GM23248 (cell line): ENCODE measurements around the gene GM2A. TPM values are rescaled to one million over a fixed set of nuclear protein-coding genes. Genes with fewer than 3 reads are reported as not detected.

Experiments
- DNase-seq: peaks from one replicate; pipeline ENCODE4 v3.0.0-alpha.2; 2015
- H2AFZ ChIP-seq: fragments of 200-600 bp; sonication (generic); 2 replicates; pipeline ENCODE4 v1.6.1; 2016; ENCODE audit warnings: antibody characterized with exemption
- H3F3A ChIP-seq: fragments of 200-600 bp; sonication (generic); 2 replicates; pipeline ENCODE4 v1.6.1; 2016; ENCODE audit warnings: mild to moderate bottlenecking, antibody characterized with exemption, mixed run types; ENCODE audit not compliant: insufficient read depth
- H3K27ac ChIP-seq: fragments of 200-600 bp; sonication (generic); 2 replicates; pipeline ENCODE4 v1.5.1; 2016; ENCODE audit warnings: mild to moderate bottlenecking
- H3K27me3 ChIP-seq: fragments of 200-600 bp; sonication (generic); replicated peaks from 2 replicates; pipeline ENCODE4 v1.6.1; 2016; ENCODE audit warnings: mild to moderate bottlenecking; ENCODE audit not compliant: insufficient read depth
- H3K36me3 ChIP-seq: fragments of 200-600 bp; sonication (generic); 2 replicates; pipeline ENCODE4 v1.6.1; 2016; ENCODE audit warnings: low read depth, mild to moderate bottlenecking
- H3K4me1 ChIP-seq: fragments of 200-600 bp; sonication (generic); 2 replicates; pipeline ENCODE4 v1.6.1; 2016; ENCODE audit warnings: mild to moderate bottlenecking; ENCODE audit not compliant: insufficient read depth
- H3K4me2 ChIP-seq: fragments of 200-600 bp; sonication (generic); one replicate; pipeline ENCODE4 v1.6.1; 2016; ENCODE audit warnings: mild to moderate bottlenecking; ENCODE audit not compliant: unreplicated experiment
- H3K4me3 ChIP-seq: fragments of 200-600 bp; sonication (generic); 2 replicates; pipeline ENCODE4 v1.5.1; 2016; ENCODE audit warnings: mild to moderate bottlenecking
- H3K79me2 ChIP-seq: fragments of 200-600 bp; sonication (generic); 2 replicates; pipeline ENCODE4 v1.6.1; 2016; ENCODE audit warnings: mild to moderate bottlenecking; ENCODE audit not compliant: insufficient read depth
- H3K9ac ChIP-seq: fragments of 200-600 bp; sonication (generic); 2 replicates; pipeline ENCODE4 v1.6.1; 2016; ENCODE audit warnings: mild to moderate bottlenecking
- H3K9me2 ChIP-seq: fragments of 200-600 bp; sonication (generic); 2 replicates; pipeline ENCODE4 v1.6.1; 2016; ENCODE audit warnings: mixed run types, mild to moderate bottlenecking, moderate library complexity; ENCODE audit not compliant: insufficient read depth
- H3K9me3 ChIP-seq: fragments of 200-600 bp; sonication (generic); one replicate; pipeline ENCODE4 v1.6.1; 2017; ENCODE audit warnings: low read depth
- H4K20me1 ChIP-seq: fragments of 200-600 bp; sonication (generic); 2 replicates; pipeline ENCODE4 v1.6.0; 2016; ENCODE audit not compliant: insufficient read depth
- EZH2 ChIP-seq: fragments of 200-600 bp; sonication (generic); IDR thresholded peaks from 2 replicates; pipeline ENCODE4 v1.6.1; 2018; ENCODE audit warnings: antibody characterized with exemption, mild to moderate bottlenecking; ENCODE audit not compliant: insufficient read depth, poor library complexity, severe bottlenecking
- EZH2phosphoT487 ChIP-seq: fragments of 200-600 bp; sonication (generic); IDR thresholded peaks from 2 replicates; pipeline ENCODE4 v1.6.1; 2018; ENCODE audit warnings: antibody characterized with exemption, moderate library complexity, mild to moderate bottlenecking, low read depth; ENCODE audit not compliant: insufficient read depth
- WGBS, 2 experiments: methylation state at CpG; one replicate each; pipeline ENCODE4 v1.1.6; 2015 to 2017; ENCODE audit warnings: low lambda C conversion rate in 2 of 2, low coverage in 1 of 2; ENCODE audit errors: missing lambda C conversion rate in 2 of 2; 5-methylcytosine and 5-hydroxymethylcytosine counted together
- in situ Hi-C: fragments of 300-500 bp; cut with MboI; formaldehyde crosslinking; loops from 2 replicates; pipeline ENCODE4 v1.15.0; 2020
- polyA plus RNA-seq: library from polyadenylated mRNA; unstranded; fragments of >200 nt; fragmentation: Nextera tagmentation; extraction: Ambion mirVana; gene quantifications from 2 replicates; pipeline ENCODE4 v1.2.1, GENCODE V29; 2016
- total RNA-seq: library from RNA; depleted of rRNA; stranded (reverse); fragments of >200 nt; shearing (Covaris generic); gene quantifications from 2 replicates; pipeline ENCODE4 v1.2.3, GENCODE V29; 2014

GM2A gene
- total and polyA plus RNA-seq, 2 experiments from 2014 or later, result 11.2 to 23.5 TPM

GRCh38 chr5:151285683-151286082 lies 32.7 kb downstream of the GM2A start:
- H3K9ac ChIP-seq, result no peak overlapping the region
- no peaks in the 10 kb centered on the region for H3K36me3 ChIP-seq
- no peaks in the 10 kb centered on the region for H3K79me2 ChIP-seq
- H3K9me3 ChIP-seq, result no peaks in the 10 kb centered on the region
- H3K27me3 ChIP-seq, result 0 out of 2 replicates have a peak, but pooled peaks cover 3% of the 10 kb centered on the region
- H4K20me1 ChIP-seq, result no peaks in the 10 kb centered on the region
- 41 to 51% methylated on average over 5 of the region's 5 CpGs for WGBS, 2 experiments
- no peak for DNase-seq
- H3F3A ChIP-seq, result no peaks in the 10 kb centered on the region
- no peak overlapping the region for H3K4me3 ChIP-seq
- no peak overlapping the region for H3K4me2 ChIP-seq
- in situ Hi-C loops, result no loop called here
- no peaks in the 10 kb centered on the region for H3K4me1 ChIP-seq
- H3K27ac ChIP-seq, result no peak overlapping the region
- H3K9me2 ChIP-seq, result no peaks in the 10 kb centered on the region
- H2AFZ ChIP-seq, result no peak overlapping the region
- TF ChIP-seq EZH2 (no peak), EZH2phosphoT487 (no peak)

DNA sequence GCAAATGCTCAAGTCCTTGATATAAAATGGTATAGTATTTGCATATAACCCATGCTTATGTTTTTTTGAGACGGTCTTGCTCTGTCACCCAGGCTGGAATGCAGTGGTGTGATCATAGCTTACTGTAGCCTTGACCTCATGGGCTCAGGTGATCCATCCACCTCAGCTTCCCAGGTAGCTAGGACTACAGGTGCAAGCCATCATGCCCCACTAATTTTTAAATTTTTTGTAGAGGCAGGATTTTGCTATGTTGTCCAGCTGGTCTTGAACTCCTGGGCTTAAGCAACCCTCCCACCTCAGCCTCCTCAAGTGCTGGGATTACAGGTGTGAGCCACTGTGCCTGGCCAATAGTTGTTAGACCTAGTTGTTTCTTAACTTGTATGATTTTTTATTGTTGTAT lies 33.3 kb downstream of the GM2A start:
- Histone ChIP-seq H3K36me3 (no peaks in the 10 kb centered on the region), H3K9me3 (no peaks in the 10 kb centered on the region), H3K4me1 (no peaks in the 10 kb centered on the region), H3K4me2 (no peak overlapping the region), H2AFZ (no peak overlapping the region), H3K9me2 (no peaks in the 10 kb centered on the region), H3F3A (no peaks in the 10 kb centered on the region), H3K4me3 (no peak overlapping the region), H3K79me2 (no peaks in the 10 kb centered on the region), H3K27me3 (0 out of 2 replicates have a peak, but pooled peaks cover 3% of the 10 kb centered on the region), H4K20me1 (no peaks in the 10 kb centered on the region), H3K9ac (no peak overlapping the region), H3K27ac (no peak overlapping the region)
- no peak for TF ChIP-seq EZH2
- no peak for TF ChIP-seq EZH2phosphoT487
- WGBS, 2 experiments, result 16 to 17% methylated on average over 1 of the region's 1 CpG
- in situ Hi-C loops, result no loop called here
- DNase-seq, result no peak

- H3F3A ChIP-seq, result no peaks in the 10 kb centered on the region
- no peak overlapping the region for H3K27ac ChIP-seq
- DNase-seq, result no peak
- no peaks in the 10 kb centered on the region for H4K20me1 ChIP-seq
- no peak overlapping the region for H3K4me3 ChIP-seq
- WGBS, 2 experiments, result 25 to 35% methylated on average over 2 of the region's 2 CpGs
- H2AFZ ChIP-seq, result no peak overlapping the region
- no peaks in the 10 kb centered on the region for H3K9me2 ChIP-seq
- H3K79me2 ChIP-seq, result no peaks in the 10 kb centered on the region
- H3K27me3 ChIP-seq, result peaks cover 3% of the 10 kb centered on the region; the same call in 1 of the 2 replicates
- H3K36me3 ChIP-seq, result no peaks in the 10 kb centered on the region
- no peak for TF ChIP-seq EZH2
- no peak for TF ChIP-seq EZH2phosphoT487
- no peaks in the 10 kb centered on the region for H3K4me1 ChIP-seq
- in situ Hi-C loops, result no loop called here
- H3K9ac ChIP-seq, result no peak overlapping the region
- no peaks in the 10 kb centered on the region for H3K9me3 ChIP-seq
- H3K4me2 ChIP-seq, result no peak overlapping the region
These were observed 35.2 kb downstream of the GM2A start for GRCh38 chr5:151288180-151288579.

DNA sequence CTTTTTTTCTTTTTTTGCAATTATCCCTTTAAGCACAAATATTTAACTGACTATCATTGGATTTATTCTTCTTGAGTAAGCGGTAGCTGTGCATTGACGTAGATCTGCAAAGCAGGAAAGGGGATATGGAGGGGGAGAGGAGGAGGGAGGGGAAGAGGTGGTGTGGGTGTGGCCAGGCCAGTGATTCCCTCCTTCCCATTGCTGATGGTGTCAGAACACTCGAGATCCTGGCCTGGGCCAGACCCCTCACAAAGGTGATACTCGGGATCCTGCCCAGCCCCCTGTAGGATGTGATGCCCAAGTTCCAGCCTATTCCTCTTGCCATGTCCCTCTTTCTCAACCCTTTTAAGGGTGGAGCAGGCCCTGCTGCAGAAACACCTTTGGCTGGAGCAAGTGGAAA lies 40.6 kb downstream of the GM2A start:
- TF ChIP-seq EZH2phosphoT487 (no peak), EZH2 (no peak)
- no peaks in the 10 kb centered on the region for H4K20me1 ChIP-seq
- H3K4me3 ChIP-seq, result no peak overlapping the region
- no peaks in the 10 kb centered on the region for H3K36me3 ChIP-seq
- no peaks in the 10 kb centered on the region for H3K4me1 ChIP-seq
- no peak overlapping the region for H3K27ac ChIP-seq
- no peaks in the 10 kb centered on the region for H3K79me2 ChIP-seq
- 31 to 42% methylated on average over 4 of the region's 4 CpGs for WGBS, 2 experiments
- no peaks in the 10 kb centered on the region; the same call in 1 of the 2 replicates for H3K27me3 ChIP-seq
- H3K4me2 ChIP-seq, result no peak overlapping the region
- H3K9ac ChIP-seq, result no peak overlapping the region
- DNase-seq, result no peak
- in situ Hi-C loops, result no loop called here
- H3K9me2 ChIP-seq, result no peaks in the 10 kb centered on the region
- H2AFZ ChIP-seq, result no peak overlapping the region
- no peaks in the 10 kb centered on the region for H3F3A ChIP-seq
- H3K9me3 ChIP-seq, result no peaks in the 10 kb centered on the region

DNA sequence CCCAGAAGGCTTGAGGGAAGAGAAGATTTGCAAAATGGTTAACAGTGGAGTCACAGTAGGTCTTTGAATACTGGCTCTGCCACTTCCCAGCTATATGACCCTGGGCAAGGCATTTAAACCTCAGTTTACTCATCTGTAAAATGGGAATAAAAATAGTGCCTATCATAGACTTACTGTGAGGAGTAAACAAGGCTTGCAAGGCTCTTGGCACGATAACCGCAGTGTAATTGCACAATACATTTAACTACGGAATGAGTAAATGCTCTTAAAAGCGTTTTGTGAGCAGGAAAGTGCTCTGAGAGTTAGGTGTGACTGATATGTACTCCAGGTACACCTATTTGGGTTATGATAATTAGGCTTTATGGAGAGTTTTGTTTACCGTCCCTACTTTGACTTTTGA lies 42.2 kb downstream of the GM2A start:
- no peak overlapping the region for H3K4me2 ChIP-seq
- H3F3A ChIP-seq, result no peaks in the 10 kb centered on the region
- no peaks in the 10 kb centered on the region for H3K79me2 ChIP-seq
- H3K36me3 ChIP-seq, result no peaks in the 10 kb centered on the region
- H3K4me3 ChIP-seq, result no peak overlapping the region
- no peaks in the 10 kb centered on the region for H3K9me3 ChIP-seq
- in situ Hi-C loops, result no loop called here
- no peak overlapping the region for H2AFZ ChIP-seq
- DNase-seq, result no peak
- H3K9me2 ChIP-seq, result no peaks in the 10 kb centered on the region
- no peak for TF ChIP-seq EZH2
- no peak for TF ChIP-seq EZH2phosphoT487
- no peak overlapping the region for H3K9ac ChIP-seq
- H3K27ac ChIP-seq, result no peak overlapping the region
- no peaks in the 10 kb centered on the region; the same call in 1 of the 2 replicates for H3K27me3 ChIP-seq
- WGBS, 2 experiments, result 68 to 70% methylated on average over 5 of the region's 5 CpGs
- no peaks in the 10 kb centered on the region for H4K20me1 ChIP-seq
- no peaks in the 10 kb centered on the region for H3K4me1 ChIP-seq
